Measurements from ENCODE around the gene ANKRD55.
"Not testable (repeated sequence)": the region's sequence is repeated elsewhere in the genome, so short reads cannot be mapped to it uniquely, and the experiment has no call there.

Gene ANKRD55

GRCh38 chr5:56090793-56091460 lies 142.2 kb downstream of the ANKRD55 start:
- FAIRE-seq: no peak

GRCh38 chr5:56088967-56089829 lies 143.9 kb downstream of the ANKRD55 start:
- FAIRE-seq (peak; percentile 84), DNase-seq (ENCODE audit: extremely low spot score, insufficient read length, low read depth) (peak; percentile 36)

More at GRCh38 chr5:56090793-56091460, 142.2 kb downstream of the ANKRD55 start:
- DNase-seq (ENCODE audit: extremely low spot score, insufficient read length, low read depth): no peak

GRCh38 chr5:56088431-56088949 lies 144.6 kb downstream of the ANKRD55 start:
- DNase-seq (ENCODE audit: extremely low spot score, insufficient read length, low read depth): no peak
- FAIRE-seq: no peak

GRCh38 chr5:56085193-56085592 lies 147.9 kb downstream of the ANKRD55 start:
- FAIRE-seq (no peak), DNase-seq (ENCODE audit: extremely low spot score, insufficient read length, low read depth) (no peak)

- no peak for DNase-seq (ENCODE audit: extremely low spot score, insufficient read length, low read depth)
- no peak for FAIRE-seq
Observed at GRCh38 chr5:56083286-56083854, 149.8 kb downstream of the ANKRD55 start.

- not testable (repeated sequence) for DNase-seq (ENCODE audit: extremely low spot score, insufficient read length, low read depth); FAIRE-seq
Observed at GRCh38 chr5:56081053-56081642, 152.0 kb downstream of the ANKRD55 start.

- DNase-seq (ENCODE audit: extremely low spot score, insufficient read length, low read depth) (peak; percentile 47), FAIRE-seq (peak; percentile 94)
Observed at GRCh38 chr5:56080375-56081052, 152.6 kb downstream of the ANKRD55 start.

GRCh38 chr5:56079157-56079500 lies 154.0 kb downstream of the ANKRD55 start:
- FAIRE-seq; DNase-seq (ENCODE audit: extremely low spot score, insufficient read length, low read depth): not testable (repeated sequence)

- FAIRE-seq (no peak), DNase-seq (ENCODE audit: extremely low spot score, insufficient read length, low read depth) (no peak)
Observed at GRCh38 chr5:56078278-56079156, 154.6 kb downstream of the ANKRD55 start.

- no peak for FAIRE-seq
- no peak for DNase-seq (ENCODE audit: extremely low spot score, insufficient read length, low read depth)
Observed at GRCh38 chr5:56077796-56078233, 155.3 kb downstream of the ANKRD55 start.

- no peak for DNase-seq (ENCODE audit: extremely low spot score, insufficient read length, low read depth)
- no peak for FAIRE-seq
Observed at GRCh38 chr5:56076486-56076885, 156.6 kb downstream of the ANKRD55 start.

- FAIRE-seq (no peak), DNase-seq (ENCODE audit: extremely low spot score, insufficient read length, low read depth) (no peak)
Observed at GRCh38 chr5:56075361-56075760, 157.8 kb downstream of the ANKRD55 start.

GRCh38 chr5:56072863-56073766 lies 160.0 kb downstream of the ANKRD55 start:
- DNase-seq (ENCODE audit: extremely low spot score, insufficient read length, low read depth) (no peak), FAIRE-seq (no peak)

GRCh38 chr5:56071470-56071869 lies 161.7 kb downstream of the ANKRD55 start:
- DNase-seq (ENCODE audit: extremely low spot score, insufficient read length, low read depth): no peak
- FAIRE-seq: no peak

- DNase-seq (ENCODE audit: extremely low spot score, insufficient read length, low read depth): no peak
- peak; percentile 71 for FAIRE-seq
Observed at GRCh38 chr5:56070851-56071465, 162.2 kb downstream of the ANKRD55 start.

GRCh38 chr5:56069652-56070226 lies 163.4 kb downstream of the ANKRD55 start:
- DNase-seq (ENCODE audit: extremely low spot score, insufficient read length, low read depth) (no peak), FAIRE-seq (no peak)

GRCh38 chr5:56066931-56067450 lies 166.1 kb downstream of the ANKRD55 start:
- DNase-seq (ENCODE audit: extremely low spot score, insufficient read length, low read depth) (no peak), FAIRE-seq (no peak)
